ENCODE results near the gene TTC34.

Gene TTC34

GRCh38 chr1:2642131-2642559 is 159.3 kb downstream of the TTC34 start:
- DNase-seq (ENCODE audit: low read depth) = no peak

GRCh38 chr1:2641381-2642130 is 159.9 kb downstream of the TTC34 start:
- DNase-seq (ENCODE audit: low read depth) = no peak

- no peak for DNase-seq (ENCODE audit: low read depth)
These were observed 160.9 kb downstream of the TTC34 start for GRCh38 chr1:2640626-2641025.

GRCh38 chr1:2639607-2640521 is 161.6 kb downstream of the TTC34 start:
- DNase-seq (ENCODE audit: low read depth) = no peak

GRCh38 chr1:2639203-2639602 is 162.3 kb downstream of the TTC34 start:
- DNase-seq (ENCODE audit: low read depth) = no peak

GRCh38 chr1:2638466-2639115 is 162.9 kb downstream of the TTC34 start:
- no peak for DNase-seq (ENCODE audit: low read depth)

- no peak for DNase-seq (ENCODE audit: low read depth)
These were observed 163.9 kb downstream of the TTC34 start for GRCh38 chr1:2637442-2638145.

GRCh38 chr1:2636733-2637132 is 164.8 kb downstream of the TTC34 start:
- no peak for DNase-seq (ENCODE audit: low read depth)

GRCh38 chr1:2635361-2636010 is 166.0 kb downstream of the TTC34 start:
- DNase-seq (ENCODE audit: low read depth) = no peak

GRCh38 chr1:2633936-2634491 is 167.5 kb downstream of the TTC34 start:
- DNase-seq (ENCODE audit: low read depth) = no peak

GRCh38 chr1:2633366-2633935 is 168.0 kb downstream of the TTC34 start:
- no peak for DNase-seq (ENCODE audit: low read depth)

- no peak for DNase-seq (ENCODE audit: low read depth)
These were observed 168.7 kb downstream of the TTC34 start, which contains the start of gene MMEL1 for GRCh38 chr1:2632561-2633361. Gene MMEL1 (minus strand): TSS chr1:2633016. CDS start chr1:2629484, 3,532 bp downstream.

- DNase-seq (ENCODE audit: low read depth) = no peak
These were observed 169.5 kb downstream of the TTC34 start for GRCh38 chr1:2632051-2632430.

GRCh38 chr1:2631136-2632050 is 170.1 kb downstream of the TTC34 start:
- DNase-seq (ENCODE audit: low read depth) = no peak

- DNase-seq (ENCODE audit: low read depth) = no peak
These were observed 170.9 kb downstream of the TTC34 start for GRCh38 chr1:2630498-2631135.

- DNase-seq (ENCODE audit: low read depth) = no peak
These were observed 171.6 kb downstream of the TTC34 start for GRCh38 chr1:2629627-2630497.

- no peak for DNase-seq (ENCODE audit: low read depth)
These were observed 172.4 kb downstream of the TTC34 start for GRCh38 chr1:2628933-2629626.

All from stimulated activated CD8-positive, alpha-beta memory T cell treated with anti-CD3 and anti-CD28 coated beads, Interleukin-15, amount 100 ng/mL, for 24 hours (primary cell).